ENCODE measurements around the gene MYRFL.

The MYRFL gene

DNA sequence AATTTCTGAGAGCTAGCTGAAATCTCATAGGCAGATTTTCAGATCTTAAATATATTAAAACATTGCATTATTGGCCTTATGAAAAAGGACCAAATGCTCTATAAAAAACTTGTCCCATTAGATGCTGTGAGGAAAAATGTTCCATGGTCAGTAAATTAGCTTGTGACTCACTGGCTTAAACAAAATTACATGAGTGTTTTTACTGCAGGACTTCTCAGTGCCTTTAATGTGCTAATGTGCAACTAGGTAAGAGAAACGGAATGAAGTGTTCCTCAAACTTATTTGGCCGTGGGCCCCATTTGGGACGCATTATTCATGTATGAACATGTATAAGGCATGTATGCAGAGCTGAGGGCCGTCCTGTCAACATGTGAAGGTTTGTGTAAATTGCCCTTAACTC lies 41.7 kb downstream of the MYRFL start:
- no peak for TF ChIP-seq CTCF (IDR thresholded peaks at IDR 0.05; ENCODE audit: low read depth, low read length, missing control alignments)
- no peak overlapping the region for H3K4me3 ChIP-seq (ENCODE audit: low read depth, low read length)
- no peak for DNase-seq (ENCODE audit: low read depth)

- no peak for DNase-seq (ENCODE audit: low read depth)
- TF ChIP-seq CTCF (IDR thresholded peaks at IDR 0.05; ENCODE audit: low read depth, low read length, missing control alignments): no peak
- no peak overlapping the region for H3K4me3 ChIP-seq (ENCODE audit: low read depth, low read length)
Measured at GRCh38 chr12:69868695-69869094, 43.7 kb downstream of the MYRFL start.

DNA sequence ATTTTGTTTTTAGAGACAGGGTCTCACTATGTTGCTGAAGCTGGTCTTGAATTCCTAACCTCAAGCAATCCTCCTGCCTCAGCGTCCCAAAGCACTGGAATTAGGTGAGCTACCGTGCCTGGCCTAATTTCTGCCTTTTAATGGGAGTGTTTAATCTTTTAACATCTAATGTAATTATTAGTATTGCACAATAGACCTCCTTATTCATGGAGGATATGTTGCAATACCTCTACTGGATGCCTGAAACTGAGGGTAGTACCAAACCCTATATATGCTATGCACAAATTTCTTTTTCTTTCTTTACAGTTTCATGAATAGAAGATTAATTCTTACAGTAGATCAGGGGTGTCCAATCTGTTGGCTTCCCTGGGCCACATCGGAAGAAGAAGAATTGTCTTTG lies 47.8 kb downstream of the MYRFL start:
- DNase-seq (ENCODE audit: low read depth): no peak
- no peak for TF ChIP-seq CTCF (IDR thresholded peaks at IDR 0.05; ENCODE audit: low read depth, low read length, missing control alignments)
- no peak overlapping the region for H3K4me3 ChIP-seq (ENCODE audit: low read depth, low read length)

- no peak for DNase-seq (ENCODE audit: low read depth)
- TF ChIP-seq CTCF (IDR thresholded peaks at IDR 0.05; ENCODE audit: low read depth, low read length, missing control alignments): no peak
- H3K4me3 ChIP-seq (ENCODE audit: low read depth, low read length): no peak overlapping the region
Measured at GRCh38 chr12:69873429-69873828, 48.4 kb downstream of the MYRFL start.

GRCh38 chr12:69874606-69875005 lies 49.6 kb downstream of the MYRFL start:
- no peak for DNase-seq (ENCODE audit: low read depth)
- H3K4me3 ChIP-seq (ENCODE audit: low read depth, low read length): no peak overlapping the region
- TF ChIP-seq CTCF (IDR thresholded peaks at IDR 0.05; ENCODE audit: low read depth, low read length, missing control alignments): no peak

DNA sequence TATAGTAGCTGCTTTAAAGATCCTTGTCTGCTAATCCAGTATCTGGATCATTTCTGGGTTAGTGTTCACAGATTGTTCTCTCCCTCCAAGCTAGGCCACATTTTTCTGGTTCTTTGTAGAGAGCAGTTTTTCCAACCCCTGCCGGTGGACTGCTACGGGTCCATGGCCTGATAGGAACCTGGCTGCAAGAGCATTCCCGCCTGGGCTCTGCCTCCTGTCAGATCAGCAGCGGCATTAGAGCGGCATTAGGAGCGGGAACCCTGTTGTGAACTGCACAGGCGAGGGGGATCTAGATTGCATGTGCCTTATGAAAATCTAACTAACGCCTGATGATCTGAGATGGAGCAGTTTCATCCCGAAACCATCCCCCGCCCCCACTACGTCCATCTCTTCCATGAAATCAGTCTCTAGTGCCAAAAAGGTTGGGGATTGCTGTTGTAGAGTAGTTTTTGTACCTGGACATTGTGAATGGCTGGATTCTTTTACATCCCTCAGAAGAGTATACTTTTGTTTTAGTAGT lies 50.4 kb downstream of the MYRFL start:
- H3K4me3 ChIP-seq (ENCODE audit: low read depth, low read length): no peak overlapping the region
- DNase-seq (ENCODE audit: low read depth): no peak

More for the DNA sequence above, 50.4 kb downstream of the MYRFL start:
- no peak for TF ChIP-seq CTCF (IDR thresholded peaks at IDR 0.05; ENCODE audit: low read depth, low read length, missing control alignments)
